ENCODE data around the gene HCAR3.
"Not testable (repeated sequence)": the region's sequence is repeated elsewhere in the genome, so short reads cannot be mapped to it uniquely, and the experiment has no call there.

HCAR3 gene

GRCh38 chr12:122716658-122717057 lies at the start of gene HCAR3:
TSS of gene HCAR3 (minus strand) at chr12:122716811. CDS start at chr12:122716737, 74 bp downstream.
- in situ Hi-C loops (cut with HindIII; ENCODE audit: low pct_ligation_motif_present, low pct_unique_long_range_greater_than_20kb, low sequenced_read_pairs); DNase-seq: not testable (repeated sequence)

GRCh38 chr12:122757568-122757967 lies 41.0 kb upstream of the HCAR3 start:
- DNase-seq, result no peak
- in situ Hi-C loops (cut with HindIII; ENCODE audit: low pct_ligation_motif_present, low pct_unique_long_range_greater_than_20kb, low sequenced_read_pairs), result loop anchor here (25.0 kb wide), 1 partner anchor 120 kb away; no protein-coding TSS in a partner anchor

GRCh38 chr12:122754790-122755189 lies 38.2 kb upstream of the HCAR3 start:
- DNase-seq, result no peak
- in situ Hi-C loops (cut with HindIII; ENCODE audit: low pct_ligation_motif_present, low pct_unique_long_range_greater_than_20kb, low sequenced_read_pairs), result loop anchor here (25.0 kb wide), 1 partner anchor 117 kb away; no protein-coding TSS in a partner anchor

- DNase-seq, result peak; percentile 40
- in situ Hi-C loops (cut with HindIII; ENCODE audit: low pct_ligation_motif_present, low pct_unique_long_range_greater_than_20kb, low sequenced_read_pairs), result loop anchor here (25.0 kb wide), 1 partner anchor 116 kb away; no protein-coding TSS in a partner anchor
Measured at GRCh38 chr12:122753319-122753650, 36.7 kb upstream of the HCAR3 start.

- DNase-seq, result peak; percentile 100
- in situ Hi-C loops (cut with HindIII; ENCODE audit: low pct_ligation_motif_present, low pct_unique_long_range_greater_than_20kb, low sequenced_read_pairs), result loop anchor here (25.0 kb wide), 1 partner anchor 115 kb away; no protein-coding TSS in a partner anchor
Measured at GRCh38 chr12:122752464-122753318, 36.1 kb upstream of the HCAR3 start, which contains the start of gene DENR. TSS of gene DENR (plus strand) at chr12:122752824. CDS start at chr12:122753702, 878 bp downstream.

DNA sequence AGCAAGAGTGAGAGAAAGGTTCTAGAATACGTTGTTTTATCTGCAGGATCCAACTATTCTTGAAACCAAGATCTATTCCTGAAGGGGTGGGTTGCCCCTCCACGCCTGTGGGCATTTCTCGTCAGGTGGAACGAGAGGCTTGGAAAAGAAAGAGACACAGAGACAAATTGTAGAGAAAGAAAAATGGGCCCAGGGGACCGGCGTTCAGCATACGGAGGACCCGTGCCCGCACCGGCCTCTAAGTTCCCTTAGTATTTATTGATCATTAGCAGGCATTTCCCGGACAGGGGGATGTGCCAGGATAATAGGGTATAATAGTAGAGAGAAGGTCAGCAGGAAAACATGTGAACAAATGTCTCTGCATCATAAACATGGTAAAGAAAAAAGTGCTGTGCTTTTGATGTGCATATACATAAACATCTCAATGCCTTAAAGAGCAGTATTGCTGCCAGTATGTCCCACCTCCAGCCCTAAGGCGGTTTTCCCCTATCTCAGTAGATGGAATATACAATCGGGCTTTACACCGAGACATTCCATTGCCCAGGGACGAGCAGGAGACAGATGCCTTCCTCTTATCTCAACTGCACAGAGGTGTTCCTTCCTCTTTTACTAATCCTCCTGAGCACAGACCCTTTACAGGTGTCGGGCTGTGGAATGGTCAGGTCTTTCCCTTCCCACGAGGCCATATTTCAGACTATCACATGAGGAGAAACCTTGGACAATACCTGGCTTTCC lies 34.3 kb upstream of the HCAR3 start:
- in situ Hi-C loops (cut with HindIII; ENCODE audit: low pct_ligation_motif_present, low pct_unique_long_range_greater_than_20kb, low sequenced_read_pairs), result loop anchor here (25.0 kb wide), 1 partner anchor 114 kb away; no protein-coding TSS in a partner anchor
- DNase-seq, result not testable (repeated sequence)

- in situ Hi-C loops (cut with HindIII; ENCODE audit: low pct_ligation_motif_present, low pct_unique_long_range_greater_than_20kb, low sequenced_read_pairs), result loop anchor here (25.0 kb wide), 1 partner anchor 112 kb away; no protein-coding TSS in a partner anchor
- DNase-seq, result no peak
Measured at GRCh38 chr12:122749569-122750332, 33.1 kb upstream of the HCAR3 start.

GRCh38 chr12:122747224-122748135 lies 30.9 kb upstream of the HCAR3 start:
- no peak for DNase-seq
- in situ Hi-C loops (cut with HindIII; ENCODE audit: low pct_ligation_motif_present, low pct_unique_long_range_greater_than_20kb, low sequenced_read_pairs), result no loop called here

- DNase-seq, result no peak
- in situ Hi-C loops (cut with HindIII; ENCODE audit: low pct_ligation_motif_present, low pct_unique_long_range_greater_than_20kb, low sequenced_read_pairs), result no loop called here
Measured at GRCh38 chr12:122743895-122744525, 27.4 kb upstream of the HCAR3 start.

GRCh38 chr12:122740351-122740750 lies 23.7 kb upstream of the HCAR3 start:
- DNase-seq, result no peak
- in situ Hi-C loops (cut with HindIII; ENCODE audit: low pct_ligation_motif_present, low pct_unique_long_range_greater_than_20kb, low sequenced_read_pairs), result no loop called here

- DNase-seq, result no peak
Measured at GRCh38 chr12:122738571-122738970, 22.0 kb upstream of the HCAR3 start.

GRCh38 chr12:122732611-122733010 lies 16.0 kb upstream of the HCAR3 start:
- in situ Hi-C loops (cut with HindIII; ENCODE audit: low pct_ligation_motif_present, low pct_unique_long_range_greater_than_20kb, low sequenced_read_pairs), result no loop called here
- DNase-seq, result no peak

More at GRCh38 chr12:122738571-122738970, 22.0 kb upstream of the HCAR3 start:
- in situ Hi-C loops (cut with HindIII; ENCODE audit: low pct_ligation_motif_present, low pct_unique_long_range_greater_than_20kb, low sequenced_read_pairs), result no loop called here

GRCh38 chr12:122732170-122732569 lies 15.6 kb upstream of the HCAR3 start:
- in situ Hi-C loops (cut with HindIII; ENCODE audit: low pct_ligation_motif_present, low pct_unique_long_range_greater_than_20kb, low sequenced_read_pairs), result no loop called here
- DNase-seq, result no peak

GRCh38 chr12:122730215-122731014 lies 13.8 kb upstream of the HCAR3 start, which contains the start of gene HCAR1:
TSS of gene HCAR1 (minus strand) at chr12:122730844. CDS start at chr12:122730339, 505 bp downstream.
- in situ Hi-C loops (cut with HindIII; ENCODE audit: low pct_ligation_motif_present, low pct_unique_long_range_greater_than_20kb, low sequenced_read_pairs), result no loop called here
- no peak for DNase-seq

- in situ Hi-C loops (cut with HindIII; ENCODE audit: low pct_ligation_motif_present, low pct_unique_long_range_greater_than_20kb, low sequenced_read_pairs), result no loop called here
Measured at GRCh38 chr12:122729583-122730214, 13.1 kb upstream of the HCAR3 start.

GRCh38 chr12:122726080-122726558 lies 9.5 kb upstream of the HCAR3 start:
- DNase-seq, result peak; percentile 53
- in situ Hi-C loops (cut with HindIII; ENCODE audit: low pct_ligation_motif_present, low pct_unique_long_range_greater_than_20kb, low sequenced_read_pairs), result no loop called here

More at GRCh38 chr12:122729583-122730214, 13.1 kb upstream of the HCAR3 start:
- DNase-seq, result no peak
